Calu3 (cell line): ENCODE data around the gene TAGLN2. TPM values are rescaled to one million over a fixed set of nuclear protein-coding genes. Genes with fewer than 3 reads are reported as not detected.

Experiments used
- BruUV-seq: library from RNA; stranded (reverse); fragments of 400-500 nt; replicated peaks from 2 replicates; lab custom pipeline; 2021; lab: Mats Ljungman, UMichigan
- CTCF ChIA-PET: fragments of 300-600 bp; sonication (Branson Sonifier 250); formaldehyde crosslinking; loops from one replicate; lab custom pipeline; 2022; ENCODE audit warnings: antibody characterized with exemption; lab: Charles Lee
- DNase-seq: peaks from one replicate; pipeline ENCODE4 v3.0.0; 2022
- H3K27ac Mint-ChIP-seq: one replicate; pipeline ENCODE4 v1.8.0; 2022; ENCODE audit warnings: mixed read lengths; ENCODE audit not compliant: unreplicated experiment
- H3K27me3 Mint-ChIP-seq: one replicate; pipeline ENCODE4 v1.8.0; 2022; ENCODE audit warnings: mixed read lengths; ENCODE audit not compliant: unreplicated experiment
- H3K36me3 Mint-ChIP-seq: one replicate; pipeline ENCODE4 v1.8.0; 2022; ENCODE audit warnings: mild to moderate bottlenecking, moderate library complexity, mixed read lengths; ENCODE audit not compliant: insufficient read depth, unreplicated experiment
- H3K4me1 Mint-ChIP-seq: one replicate; pipeline ENCODE4 v1.8.0; 2022; ENCODE audit warnings: mild to moderate bottlenecking, low read depth, mixed read lengths; ENCODE audit not compliant: unreplicated experiment
- H3K4me3 Mint-ChIP-seq: one replicate; pipeline ENCODE4 v1.8.0; 2022; ENCODE audit warnings: mild to moderate bottlenecking, low read depth, moderate library complexity, mixed read lengths; ENCODE audit not compliant: unreplicated experiment
- H3K9me3 Mint-ChIP-seq: one replicate; pipeline ENCODE4 v1.8.0; 2022; ENCODE audit warnings: low read depth, mixed read lengths; ENCODE audit not compliant: unreplicated experiment
- intact Hi-C: fragments of 100-400 bp; cut with micrococcal nuclease; formaldehyde crosslinking; loops from one replicate; pipeline ENCODE4 v1.10.0; 2022; ENCODE audit not compliant: unreplicated experiment
- total RNA-seq: library from RNA; stranded (reverse); gene quantifications from 2 replicates; pipeline ENCODE4 v1.2.3, GENCODE V29; 2022
- TF ChIP-seq, protein P1 (sequence below): fragments of 200-600 bp; IDR thresholded peaks from one replicate; pipeline ENCODE4 v1.8.0; 2022; ENCODE audit warnings: antibody characterized with exemption; ENCODE audit not compliant: unreplicated experiment

Gene TAGLN2
- total RNA-seq, 1 experiment from 2014 or later = 708 TPM

DNA sequence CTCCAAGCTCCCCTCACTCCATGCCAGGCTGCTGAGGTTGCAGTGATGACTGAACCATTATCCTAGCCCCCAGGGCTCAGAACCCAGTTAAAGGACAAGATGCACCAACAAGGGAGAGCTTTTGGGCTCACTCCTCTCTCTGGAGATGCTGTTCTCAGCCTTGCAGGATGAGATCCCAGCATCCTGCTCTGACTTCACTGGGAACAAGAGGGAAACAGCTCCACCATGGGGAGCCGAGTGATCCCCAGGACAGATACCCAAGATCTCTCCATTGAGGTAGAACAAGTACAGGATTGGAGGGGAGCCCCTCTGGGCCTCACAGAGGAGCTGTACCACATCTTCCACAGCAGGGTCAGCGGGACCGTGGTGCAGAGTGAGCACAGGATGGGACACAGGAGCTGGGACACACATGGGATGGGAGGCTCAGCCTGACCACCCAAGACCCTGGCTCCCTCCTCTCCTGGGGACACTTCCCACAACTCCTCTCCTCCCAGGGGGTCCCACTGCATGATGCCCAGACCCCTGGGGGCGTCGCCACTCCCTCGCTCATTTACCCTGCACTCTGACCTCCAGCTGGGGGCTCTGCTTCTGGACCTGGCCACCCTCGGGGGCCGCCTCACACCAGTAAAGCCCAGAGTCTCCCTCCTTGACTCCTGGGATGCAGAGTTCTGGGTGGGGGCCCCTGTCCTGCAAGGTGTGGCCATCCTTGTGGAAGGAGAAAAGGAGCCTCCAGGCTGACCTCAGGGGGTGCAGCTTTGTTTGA, 47.3 kb upstream of the TAGLN2 start:
- Mint-ChIP-seq H3K4me1 (no peaks in the 10 kb centered on the region), H3K36me3 (no peaks in the 10 kb centered on the region), H3K4me3 (no peak overlapping the region), H3K9me3 (no peaks in the 10 kb centered on the region), H3K27me3 (peaks cover 10% of the 10 kb centered on the region), H3K27ac (no peak overlapping the region)
- intact Hi-C loops = no loop called here
- DNase-seq = no peak
- BruUV-seq = no TSS peak
- CTCF ChIA-PET = no interaction called here
- TF ChIP-seq, protein P1, sequence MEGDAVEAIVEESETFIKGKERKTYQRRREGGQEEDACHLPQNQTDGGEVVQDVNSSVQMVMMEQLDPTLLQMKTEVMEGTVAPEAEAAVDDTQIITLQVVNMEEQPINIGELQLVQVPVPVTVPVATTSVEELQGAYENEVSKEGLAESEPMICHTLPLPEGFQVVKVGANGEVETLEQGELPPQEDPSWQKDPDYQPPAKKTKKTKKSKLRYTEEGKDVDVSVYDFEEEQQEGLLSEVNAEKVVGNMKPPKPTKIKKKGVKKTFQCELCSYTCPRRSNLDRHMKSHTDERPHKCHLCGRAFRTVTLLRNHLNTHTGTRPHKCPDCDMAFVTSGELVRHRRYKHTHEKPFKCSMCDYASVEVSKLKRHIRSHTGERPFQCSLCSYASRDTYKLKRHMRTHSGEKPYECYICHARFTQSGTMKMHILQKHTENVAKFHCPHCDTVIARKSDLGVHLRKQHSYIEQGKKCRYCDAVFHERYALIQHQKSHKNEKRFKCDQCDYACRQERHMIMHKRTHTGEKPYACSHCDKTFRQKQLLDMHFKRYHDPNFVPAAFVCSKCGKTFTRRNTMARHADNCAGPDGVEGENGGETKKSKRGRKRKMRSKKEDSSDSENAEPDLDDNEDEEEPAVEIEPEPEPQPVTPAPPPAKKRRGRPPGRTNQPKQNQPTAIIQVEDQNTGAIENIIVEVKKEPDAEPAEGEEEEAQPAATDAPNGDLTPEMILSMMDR = no peak

DNA sequence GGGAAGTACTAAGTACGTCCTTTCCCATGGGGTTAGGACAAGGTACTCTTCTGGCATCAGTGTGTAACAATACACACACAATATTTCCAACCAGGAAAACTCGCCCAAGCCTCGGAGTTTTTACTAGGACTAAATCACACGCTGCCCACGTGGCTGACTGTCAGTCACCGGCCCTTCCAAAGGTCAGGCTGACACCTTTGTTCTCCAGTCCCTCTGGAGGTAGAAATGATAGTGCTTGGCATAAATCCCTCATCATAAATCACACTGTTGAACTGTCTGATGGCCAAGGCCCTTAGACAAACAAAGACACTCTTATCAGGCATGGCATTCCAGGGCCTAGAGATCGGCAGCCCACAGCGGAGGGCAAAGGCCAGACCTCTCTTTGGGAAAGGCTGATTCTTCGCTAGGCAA, 45.6 kb upstream of the TAGLN2 start:
- peaks cover 2% of the 10 kb centered on the region for H3K9me3 Mint-ChIP-seq
- no peak overlapping the region for H3K27ac Mint-ChIP-seq
- no TSS peak for BruUV-seq
- CTCF ChIA-PET = interaction anchor here (0.9 kb wide), 1 partner anchor 37 kb away, joined by 3 read pairs; no protein-coding TSS in a partner anchor
- TF ChIP-seq, protein P1 = no peak
- no peak for DNase-seq
- H3K27me3 Mint-ChIP-seq = peaks cover 16% of the 10 kb centered on the region
- no peaks in the 10 kb centered on the region for H3K36me3 Mint-ChIP-seq
- no peak overlapping the region for H3K4me3 Mint-ChIP-seq
- no peaks in the 10 kb centered on the region for H3K4me1 Mint-ChIP-seq
- intact Hi-C loops = no loop called here

- no peak for DNase-seq
- no peaks in the 10 kb centered on the region for H3K36me3 Mint-ChIP-seq
- H3K27ac Mint-ChIP-seq = no peak overlapping the region
- H3K4me1 Mint-ChIP-seq = no peaks in the 10 kb centered on the region
- H3K9me3 Mint-ChIP-seq = peaks cover 3% of the 10 kb centered on the region
- intact Hi-C loops = no loop called here
- TF ChIP-seq, protein P1 = no peak
- no peak overlapping the region for H3K4me3 Mint-ChIP-seq
- CTCF ChIA-PET = no interaction called here
- peaks cover 23% of the 10 kb centered on the region for H3K27me3 Mint-ChIP-seq
- no TSS peak for BruUV-seq
Observed at GRCh38 chr1:159968901-159969300, 43.6 kb upstream of the TAGLN2 start.

- BruUV-seq = no TSS peak
- Mint-ChIP-seq H3K4me3 (no peak overlapping the region), H3K4me1 (peaks cover 17% of the 10 kb centered on the region), H3K9me3 (peaks cover 3% of the 10 kb centered on the region), H3K27ac (no peak overlapping the region), H3K36me3 (no peaks in the 10 kb centered on the region), H3K27me3 (peaks cover 34% of the 10 kb centered on the region)
- CTCF ChIA-PET = interaction anchor here (1.0 to 1.1 kb wide), 2 partner anchors 27 to 41 kb away, joined by 3 to 4 read pairs; no protein-coding TSS in a partner anchor
- TF ChIP-seq, protein P1 = no peak
- intact Hi-C loops = loop anchor here (2.0 kb wide), 1 partner anchor 32 kb away; no protein-coding TSS in a partner anchor
- DNase-seq = no peak
Observed at GRCh38 chr1:159965263-159965662, 40.0 kb upstream of the TAGLN2 start.
